HG03025 (cell line): ENCODE measurements around the gene FBXW8.

Source experiments
- ATAC-seq: cut with Tn5 transposase; IDR thresholded peaks from one replicate; pipeline ENCODE4 v1.9.1; 2021; ENCODE audit warnings: mild to moderate bottlenecking, moderate library complexity; ENCODE audit not compliant: unreplicated experiment, low FRiP score

FBXW8 gene, protein sequence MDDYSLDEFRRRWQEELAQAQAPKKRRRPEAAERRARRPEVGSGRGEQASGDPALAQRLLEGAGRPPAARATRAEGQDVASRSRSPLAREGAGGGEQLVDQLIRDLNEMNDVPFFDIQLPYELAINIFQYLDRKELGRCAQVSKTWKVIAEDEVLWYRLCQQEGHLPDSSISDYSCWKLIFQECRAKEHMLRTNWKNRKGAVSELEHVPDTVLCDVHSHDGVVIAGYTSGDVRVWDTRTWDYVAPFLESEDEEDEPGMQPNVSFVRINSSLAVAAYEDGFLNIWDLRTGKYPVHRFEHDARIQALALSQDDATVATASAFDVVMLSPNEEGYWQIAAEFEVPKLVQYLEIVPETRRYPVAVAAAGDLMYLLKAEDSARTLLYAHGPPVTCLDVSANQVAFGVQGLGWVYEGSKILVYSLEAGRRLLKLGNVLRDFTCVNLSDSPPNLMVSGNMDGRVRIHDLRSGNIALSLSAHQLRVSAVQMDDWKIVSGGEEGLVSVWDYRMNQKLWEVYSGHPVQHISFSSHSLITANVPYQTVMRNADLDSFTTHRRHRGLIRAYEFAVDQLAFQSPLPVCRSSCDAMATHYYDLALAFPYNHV

DNA sequence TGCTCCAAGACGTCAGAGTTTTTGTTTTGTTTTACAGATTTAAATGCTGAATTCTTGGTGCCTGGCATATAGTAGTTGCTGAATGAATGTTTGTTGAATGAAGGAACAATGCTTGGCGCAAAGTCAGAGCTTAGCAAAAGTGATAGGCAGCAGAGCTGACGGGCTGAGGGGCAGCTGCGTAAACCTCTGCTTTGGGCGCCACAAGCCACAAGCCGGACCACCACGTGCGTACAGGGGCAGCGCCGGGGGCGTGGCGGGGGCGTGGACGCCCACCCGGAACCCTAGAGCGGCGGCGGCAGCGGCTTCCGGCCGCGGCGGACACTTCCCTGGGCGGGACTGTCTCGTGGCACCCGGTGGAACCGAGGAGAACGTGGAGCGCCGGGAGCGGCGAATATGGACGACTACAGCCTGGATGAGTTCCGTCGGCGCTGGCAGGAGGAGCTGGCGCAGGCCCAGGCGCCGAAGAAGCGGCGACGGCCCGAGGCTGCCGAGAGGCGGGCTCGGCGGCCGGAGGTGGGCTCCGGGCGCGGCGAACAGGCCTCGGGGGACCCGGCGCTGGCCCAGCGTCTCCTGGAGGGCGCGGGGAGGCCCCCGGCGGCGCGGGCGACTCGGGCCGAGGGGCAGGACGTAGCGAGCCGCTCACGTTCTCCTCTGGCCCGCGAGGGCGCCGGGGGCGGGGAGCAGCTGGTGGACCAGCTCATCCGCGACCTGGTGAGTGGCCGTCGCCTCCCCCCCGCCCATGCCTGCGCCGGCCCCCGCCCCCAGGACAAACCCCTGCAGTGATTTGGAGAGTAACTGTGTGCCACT is at the start of gene FBXW8:
FBXW8 (plus strand) TSS at position 306 of the 807 bp plus-strand sequence; CDS start at position 394, 88 bp downstream.
- peak; percentile 60 for ATAC-seq

DNA sequence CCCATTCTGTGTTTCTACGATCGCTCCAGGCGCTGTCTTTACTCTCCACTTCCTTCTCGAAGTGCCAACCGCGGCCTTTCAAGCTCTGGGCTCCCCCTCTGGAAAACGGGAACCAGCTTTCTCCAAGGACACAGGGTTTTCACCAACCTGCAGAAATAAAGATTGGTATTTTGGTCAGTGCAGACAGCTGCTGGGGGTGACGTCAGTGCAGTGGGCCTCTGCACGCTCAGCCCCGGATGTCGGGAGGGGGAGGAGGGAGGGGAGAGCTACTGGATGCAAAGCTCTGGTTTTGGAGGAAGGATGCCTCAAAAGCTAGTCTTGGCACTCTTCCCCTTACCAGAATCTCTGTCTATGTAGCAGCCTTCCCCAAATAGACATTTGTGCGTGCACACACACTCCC is 49.4 kb upstream of the FBXW8 start:
- peak; percentile 70 for ATAC-seq

GRCh38 chr12:116862167-116862566 is 48.6 kb upstream of the FBXW8 start:
- no peak for ATAC-seq

- ATAC-seq, result no peak
These were observed 47.4 kb upstream of the FBXW8 start for GRCh38 chr12:116863275-116863767.

GRCh38 chr12:116864371-116865160 is 46.2 kb upstream of the FBXW8 start:
- ATAC-seq, result no peak

GRCh38 chr12:116867523-116867922 is 43.2 kb upstream of the FBXW8 start:
- ATAC-seq, result no peak

- ATAC-seq, result no peak
These were observed 40.4 kb upstream of the FBXW8 start for GRCh38 chr12:116870306-116870705.

- no peak for ATAC-seq
These were observed 36.3 kb upstream of the FBXW8 start for GRCh38 chr12:116874324-116874995.

GRCh38 chr12:116876151-116876869 is 34.4 kb upstream of the FBXW8 start:
- no peak for ATAC-seq

GRCh38 chr12:116878567-116879508 is 31.9 kb upstream of the FBXW8 start:
- no peak for ATAC-seq

- no peak for ATAC-seq
These were observed 31.1 kb upstream of the FBXW8 start for GRCh38 chr12:116879509-116880212.

- ATAC-seq, result no peak
These were observed 30.4 kb upstream of the FBXW8 start for GRCh38 chr12:116880213-116880816.

DNA sequence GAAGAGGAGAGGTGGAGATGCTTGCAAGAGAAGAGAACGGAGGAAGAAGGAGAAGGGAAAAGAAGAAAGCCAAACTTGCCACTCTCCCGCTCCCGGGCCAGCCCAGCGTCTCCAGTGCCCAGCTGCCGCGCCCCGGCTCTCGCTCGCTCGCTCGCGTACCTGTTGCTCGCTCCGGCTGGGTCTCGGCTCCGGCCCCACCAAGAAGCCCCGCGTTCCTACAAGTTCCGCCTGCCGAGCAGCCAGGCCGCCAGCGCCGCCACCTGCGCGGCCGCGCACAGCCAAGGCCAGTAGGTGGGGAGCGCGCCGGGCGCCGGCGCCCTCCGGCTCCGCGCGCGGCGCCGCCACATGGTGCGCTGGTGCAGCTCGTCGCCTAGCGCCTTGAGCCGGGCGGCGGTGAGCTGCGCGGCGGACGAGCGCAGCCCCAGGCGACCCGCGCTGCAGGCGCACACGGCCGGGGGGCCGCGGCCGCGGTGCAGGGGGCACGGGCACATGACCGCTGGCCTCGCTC is 29.9 kb upstream of the FBXW8 start:
- ATAC-seq, result peak; percentile 72

GRCh38 chr12:116881325-116881876 is 29.3 kb upstream of the FBXW8 start, which contains the start of gene HRK:
Gene HRK (minus strand): TSS chr12:116881441. CDS start chr12:116881307, 134 bp downstream.
- ATAC-seq, result no peak

- ATAC-seq, result no peak
These were observed 28.8 kb upstream of the FBXW8 start for GRCh38 chr12:116881877-116882507.

- ATAC-seq, result no peak
These were observed 28.0 kb upstream of the FBXW8 start for GRCh38 chr12:116882742-116883141.
